ENCODE results near the gene TLNRD1.

The TLNRD1 gene

DNA sequence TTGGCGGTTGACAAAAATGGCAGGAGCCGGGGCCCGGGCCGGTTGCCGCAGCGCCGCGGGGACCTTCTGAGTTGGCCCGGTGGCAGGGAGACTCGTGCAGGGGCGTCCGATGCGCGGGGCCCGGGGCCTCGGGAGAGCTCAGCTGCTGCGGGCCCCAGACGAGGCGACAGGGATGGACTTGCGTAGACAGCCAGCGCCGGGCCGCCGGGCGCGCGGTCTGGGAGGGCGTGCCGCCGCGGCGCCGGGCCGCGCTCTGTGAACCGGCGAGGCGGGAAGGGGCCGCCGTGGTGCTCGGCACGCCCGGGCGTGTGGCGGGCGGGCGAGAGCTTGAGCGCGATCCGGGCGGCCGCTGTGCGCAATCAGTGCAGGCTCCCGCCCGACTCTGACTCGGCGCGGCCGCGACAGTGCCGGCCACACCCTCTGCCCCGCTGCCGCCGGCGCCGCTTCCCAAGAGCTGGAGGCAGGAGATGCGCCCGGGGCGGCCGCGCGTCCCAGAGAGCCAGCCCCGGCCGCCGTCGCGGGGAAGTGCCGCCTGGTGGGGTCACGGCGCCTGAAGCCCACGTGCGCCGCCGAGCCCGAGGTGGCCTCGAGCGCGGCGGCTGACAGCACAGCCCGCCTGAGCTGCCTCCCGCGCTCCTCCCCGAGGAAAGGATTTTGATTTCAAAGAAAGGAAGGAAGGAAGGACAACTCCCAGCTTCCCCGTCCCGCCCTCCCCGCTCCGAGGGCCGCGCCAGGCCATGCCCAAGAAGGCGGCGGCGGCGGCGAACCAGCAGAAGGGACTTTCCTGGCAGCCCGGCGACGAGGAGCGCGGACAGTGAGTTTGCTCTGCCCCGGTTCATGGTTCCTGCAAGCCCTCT, 657 bp downstream of the TLNRD1 start:
- in situ Hi-C loops (cut with HindIII; ENCODE audit: low sequenced_read_pairs) = no loop called here

DNA sequence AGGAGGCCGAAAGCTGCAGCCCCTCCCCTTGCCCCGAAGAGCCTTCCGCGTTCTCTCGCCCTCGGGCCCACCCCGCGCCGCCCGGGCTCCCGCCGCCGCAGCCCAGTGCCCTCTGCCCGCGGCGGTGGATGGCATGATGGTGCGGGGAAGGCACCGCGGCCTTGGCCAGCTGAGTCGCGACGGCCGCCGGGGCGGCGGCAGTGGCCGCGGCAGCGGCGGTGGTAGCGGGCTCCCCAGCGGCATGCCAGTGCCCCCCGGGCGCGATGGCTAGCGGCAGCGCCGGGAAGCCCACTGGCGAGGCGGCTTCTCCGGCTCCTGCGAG, 1.2 kb downstream of the TLNRD1 start:
- in situ Hi-C loops (cut with HindIII; ENCODE audit: low sequenced_read_pairs) = no loop called here

DNA sequence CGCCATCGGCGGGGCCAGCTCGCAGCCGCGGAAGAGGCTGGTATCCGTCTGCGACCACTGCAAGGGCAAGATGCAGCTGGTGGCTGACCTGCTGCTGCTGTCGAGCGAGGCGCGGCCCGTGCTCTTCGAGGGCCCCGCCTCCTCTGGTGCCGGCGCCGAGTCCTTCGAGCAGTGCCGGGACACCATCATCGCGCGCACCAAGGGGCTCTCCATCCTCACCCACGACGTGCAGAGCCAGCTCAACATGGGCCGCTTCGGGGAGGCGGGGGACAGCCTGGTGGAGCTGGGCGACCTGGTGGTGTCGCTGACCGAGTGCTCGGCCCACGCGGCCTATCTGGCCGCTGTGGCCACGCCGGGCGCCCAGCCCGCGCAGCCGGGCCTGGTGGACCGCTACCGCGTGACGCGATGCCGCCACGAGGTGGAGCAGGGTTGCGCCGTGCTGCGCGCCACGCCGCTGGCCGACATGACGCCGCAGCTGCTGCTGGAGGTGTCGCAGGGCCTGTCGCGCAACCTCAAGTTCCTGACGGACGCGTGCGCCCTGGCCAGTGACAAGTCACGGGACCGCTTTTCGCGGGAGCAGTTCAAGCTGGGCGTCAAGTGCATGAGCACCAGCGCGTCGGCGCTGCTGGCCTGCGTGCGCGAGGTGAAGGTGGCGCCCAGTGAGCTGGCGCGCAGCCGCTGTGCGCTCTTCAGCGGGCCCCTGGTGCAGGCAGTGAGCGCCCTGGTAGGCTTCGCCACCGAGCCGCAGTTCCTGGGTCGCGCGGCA, 1.8 kb downstream of the TLNRD1 start:
- in situ Hi-C loops (cut with HindIII; ENCODE audit: low sequenced_read_pairs) = no loop called here

DNA sequence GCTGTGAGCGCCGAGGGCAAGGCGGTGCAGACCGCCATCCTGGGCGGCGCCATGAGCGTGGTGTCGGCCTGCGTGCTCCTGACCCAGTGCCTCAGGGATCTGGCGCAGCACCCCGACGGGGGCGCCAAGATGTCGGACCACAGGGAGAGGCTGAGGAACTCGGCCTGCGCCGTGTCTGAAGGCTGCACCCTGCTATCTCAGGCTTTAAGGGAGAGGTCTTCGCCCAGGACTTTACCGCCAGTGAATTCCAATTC, 2.3 kb downstream of the TLNRD1 start:
- in situ Hi-C loops (cut with HindIII; ENCODE audit: low sequenced_read_pairs) = no loop called here

DNA sequence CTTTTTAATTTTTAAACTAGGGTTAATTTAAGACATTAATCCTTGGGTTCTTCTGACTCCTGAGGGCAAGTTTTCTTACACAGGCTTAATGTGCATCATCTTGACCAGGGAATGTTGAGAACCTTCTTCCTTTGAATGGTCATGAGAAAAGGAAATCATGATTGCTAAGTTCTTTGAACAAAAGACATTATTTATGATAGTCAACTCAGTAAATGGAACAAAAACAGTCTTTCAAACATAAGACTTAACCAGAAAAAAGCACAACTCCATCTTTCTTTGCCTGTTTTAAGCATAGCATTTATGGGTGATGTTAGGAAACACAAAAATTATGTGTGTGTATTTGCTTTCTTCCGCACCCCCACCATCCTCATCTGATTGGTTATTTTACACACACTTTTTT, 5.4 kb downstream of the TLNRD1 start:
- in situ Hi-C loops (cut with HindIII; ENCODE audit: low sequenced_read_pairs) = no loop called here

DNA sequence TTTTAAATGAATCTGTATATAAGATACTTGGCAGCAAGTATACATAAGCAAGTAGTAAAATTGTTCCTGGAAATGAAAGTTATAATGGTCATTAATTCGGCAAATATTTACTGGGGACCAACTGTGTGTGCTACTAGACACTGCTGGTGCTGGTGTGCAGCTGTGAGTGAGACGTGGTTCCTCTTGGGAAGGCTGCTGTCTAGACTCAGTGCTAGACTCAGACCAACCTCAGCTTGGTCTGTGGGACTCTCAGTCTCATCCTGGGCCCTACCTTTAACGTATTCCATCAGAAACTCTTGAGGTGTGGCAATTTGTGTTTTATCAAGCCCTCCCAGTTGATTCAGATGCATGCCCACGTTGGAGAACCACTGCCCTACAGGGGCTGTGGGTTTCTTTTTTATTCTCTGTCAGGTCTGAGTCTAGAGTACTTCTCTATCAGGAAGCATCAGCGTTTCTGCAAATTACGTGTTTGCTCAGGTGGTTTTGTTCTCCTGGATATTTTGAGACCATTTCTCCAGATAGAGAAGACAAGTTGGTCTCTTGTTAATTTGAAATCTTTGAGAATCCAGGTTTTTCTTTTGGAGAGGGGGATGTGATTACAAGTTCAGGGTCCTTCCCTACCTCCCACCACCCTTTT, 6.8 kb downstream of the TLNRD1 start:
- in situ Hi-C loops (cut with HindIII; ENCODE audit: low sequenced_read_pairs) = no loop called here

DNA sequence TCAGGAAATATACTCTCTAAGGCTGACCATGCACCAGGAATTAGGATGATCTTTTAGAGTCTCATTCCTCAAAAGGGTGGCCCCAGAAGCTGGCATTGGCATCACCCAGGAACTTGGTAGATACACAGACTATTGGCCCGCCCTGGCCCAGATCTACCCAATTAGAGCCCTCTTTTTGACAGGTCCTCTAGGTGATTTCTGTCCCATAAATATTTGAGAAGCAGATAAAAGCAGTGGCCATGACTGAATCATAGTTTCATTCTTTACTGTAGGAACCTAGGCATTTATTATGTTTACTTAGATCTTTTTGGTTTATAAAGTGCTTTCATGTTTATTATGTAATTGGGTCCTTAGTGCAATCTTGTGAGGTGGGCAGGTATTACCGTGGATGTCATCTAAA, 7.6 kb downstream of the TLNRD1 start:
- in situ Hi-C loops (cut with HindIII; ENCODE audit: low sequenced_read_pairs) = no loop called here

DNA sequence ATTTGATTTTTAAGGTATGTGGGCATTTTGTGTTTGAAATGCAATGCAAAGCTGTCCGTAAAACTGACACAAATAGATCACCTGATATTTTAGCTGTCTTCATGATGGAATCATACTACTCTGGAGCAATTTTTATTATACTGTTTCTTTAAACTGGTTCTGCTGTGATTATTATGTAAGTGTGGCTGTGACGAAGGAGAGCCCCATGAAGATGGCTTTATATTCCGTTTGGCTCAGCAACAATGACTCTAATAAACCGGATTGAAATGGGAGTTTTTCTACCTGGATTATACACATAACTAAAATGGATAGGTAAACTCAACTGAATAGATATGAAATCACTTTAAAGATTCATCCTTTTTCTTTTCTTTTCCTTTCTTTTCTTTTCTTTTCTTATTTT, 9.4 kb downstream of the TLNRD1 start:
- in situ Hi-C loops (cut with HindIII; ENCODE audit: low sequenced_read_pairs) = no loop called here

DNA sequence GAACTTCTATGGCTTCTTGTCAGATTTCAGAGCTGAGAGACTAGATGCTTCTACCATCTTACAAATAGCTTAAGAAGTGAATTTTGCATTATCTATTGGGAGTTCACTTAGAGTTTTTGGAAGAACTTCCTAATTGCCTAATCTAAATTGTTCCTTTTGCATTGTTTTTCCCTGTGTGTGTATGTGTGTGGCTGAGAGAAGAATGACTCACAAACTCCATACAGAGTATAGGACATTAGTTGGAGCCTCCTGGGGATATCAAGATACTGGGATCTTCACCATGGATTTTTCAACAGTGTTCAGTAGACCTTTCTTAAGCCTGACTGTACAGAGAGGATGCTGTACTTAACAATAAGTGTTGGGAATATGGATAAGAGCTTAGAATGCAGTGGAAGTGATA, 10.9 kb downstream of the TLNRD1 start:
- in situ Hi-C loops (cut with HindIII; ENCODE audit: low sequenced_read_pairs) = no loop called here

DNA sequence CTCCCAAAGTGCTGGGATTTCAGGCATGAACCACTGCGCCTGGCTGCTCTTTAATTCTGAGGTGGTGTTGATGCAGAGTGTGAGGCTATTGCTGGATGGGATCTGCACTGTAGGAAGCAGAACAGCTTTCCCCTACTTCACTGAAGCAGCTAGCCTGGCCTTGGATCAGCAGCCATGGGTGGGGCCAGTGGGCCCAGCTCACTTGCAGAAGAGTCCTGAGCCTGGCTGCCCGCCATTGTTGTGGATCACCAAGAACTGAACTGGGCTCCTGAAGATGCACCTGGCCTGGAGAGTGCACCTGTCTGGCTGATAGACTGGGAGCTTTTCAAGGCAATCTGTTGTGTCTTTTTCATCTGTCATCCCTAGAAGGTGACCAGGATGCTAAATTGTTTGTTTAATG, 11.9 kb downstream of the TLNRD1 start:
- in situ Hi-C loops (cut with HindIII; ENCODE audit: low sequenced_read_pairs) = no loop called here

DNA sequence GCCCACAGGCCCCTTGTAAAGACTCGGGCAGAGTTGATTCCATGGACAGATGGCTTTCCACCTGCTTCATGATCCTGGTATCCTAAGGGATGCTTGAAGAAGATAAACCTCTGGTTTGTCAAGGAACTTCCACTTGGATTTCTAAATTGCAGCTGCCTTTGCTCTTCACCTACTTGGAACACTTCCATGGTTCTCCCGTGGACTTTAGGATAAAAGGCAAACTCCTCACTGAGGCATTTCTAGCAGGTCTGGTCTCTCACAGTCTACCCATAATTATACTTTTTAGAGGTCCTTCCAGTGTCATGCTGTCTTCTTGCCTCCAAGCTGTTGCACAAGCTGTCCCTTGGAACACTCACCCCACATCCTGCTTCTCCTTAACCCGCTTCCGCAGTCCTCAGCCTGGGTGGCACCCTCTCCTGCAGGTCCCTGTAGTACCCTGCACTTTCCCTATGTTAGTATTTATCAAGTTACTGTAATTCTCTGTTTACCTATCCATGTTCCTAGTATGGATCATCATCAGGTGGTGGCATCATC, 12.7 kb downstream of the TLNRD1 start:
- in situ Hi-C loops (cut with HindIII; ENCODE audit: low sequenced_read_pairs) = no loop called here

DNA sequence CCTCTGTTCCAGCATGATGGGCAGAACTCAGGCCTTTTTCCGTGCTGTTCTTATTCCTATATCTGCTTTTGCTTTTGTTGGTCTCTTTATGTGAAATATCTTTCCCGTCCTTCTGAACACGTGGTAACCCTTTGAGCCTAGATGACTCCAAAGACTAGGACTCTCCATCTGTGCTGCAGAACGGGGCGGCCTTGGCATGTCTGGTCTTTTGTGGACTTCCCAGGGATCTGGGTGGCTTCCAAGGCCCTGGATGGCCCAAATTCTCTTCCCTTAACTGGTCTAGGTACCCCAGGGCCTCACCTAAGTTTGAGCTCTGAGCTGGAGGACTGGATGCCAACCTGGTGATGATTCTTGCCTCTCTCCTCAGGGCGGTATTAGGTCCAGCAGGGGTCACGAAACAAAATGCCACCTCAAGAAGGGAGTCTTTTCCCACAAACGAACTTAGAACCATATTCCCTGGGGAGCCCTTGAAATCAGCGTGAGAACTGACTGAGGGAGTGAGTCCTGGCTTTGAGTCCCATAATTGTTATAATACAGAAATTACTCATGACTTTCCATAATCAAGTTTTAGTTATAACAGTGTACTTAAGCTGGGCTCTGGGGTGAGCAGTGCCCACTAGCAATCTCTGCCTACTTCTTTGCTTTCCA, 13.8 kb downstream of the TLNRD1 start:
- in situ Hi-C loops (cut with HindIII; ENCODE audit: low sequenced_read_pairs) = no loop called here

DNA sequence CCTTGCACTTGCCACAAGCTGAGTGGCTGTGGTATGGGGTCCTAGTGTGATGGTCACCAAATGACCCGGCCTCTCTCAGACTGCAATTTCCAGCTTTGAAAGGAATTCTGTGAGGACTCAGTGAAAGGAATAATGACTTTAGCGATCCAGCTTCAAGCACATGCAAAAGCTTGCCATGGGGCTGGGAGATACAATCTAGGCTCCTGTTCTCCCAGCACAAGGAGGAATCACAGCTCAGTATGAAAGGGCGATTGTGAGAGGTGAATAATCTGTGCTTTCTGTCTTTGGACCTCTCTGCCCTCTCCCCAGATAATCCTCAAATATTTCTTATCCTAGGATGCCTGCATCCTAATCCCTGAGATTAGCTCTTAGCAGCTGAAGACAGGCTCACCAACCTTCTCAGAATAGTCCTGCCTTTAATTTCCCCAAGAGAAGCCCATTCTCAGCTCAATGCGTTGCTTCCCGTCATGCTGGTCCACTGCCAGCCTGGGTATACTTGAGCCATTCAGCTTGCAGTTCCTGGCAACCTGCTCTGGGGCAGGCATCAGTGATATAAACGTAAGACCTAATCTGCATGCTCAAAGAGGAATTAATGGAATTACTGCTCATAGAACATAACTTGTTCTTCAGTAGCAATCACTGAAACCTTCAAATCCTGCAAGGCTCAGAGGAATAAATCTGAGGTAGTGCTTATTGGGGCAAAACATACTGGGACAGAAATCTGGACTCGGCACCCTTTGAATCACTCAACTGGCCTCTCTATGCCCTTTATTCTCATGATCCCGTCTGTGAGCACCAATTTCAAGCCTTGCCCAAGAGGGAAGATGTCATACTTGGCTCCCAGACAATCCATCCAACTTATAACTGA, 15.1 kb downstream of the TLNRD1 start:
- in situ Hi-C loops (cut with HindIII; ENCODE audit: low sequenced_read_pairs) = no loop called here

DNA sequence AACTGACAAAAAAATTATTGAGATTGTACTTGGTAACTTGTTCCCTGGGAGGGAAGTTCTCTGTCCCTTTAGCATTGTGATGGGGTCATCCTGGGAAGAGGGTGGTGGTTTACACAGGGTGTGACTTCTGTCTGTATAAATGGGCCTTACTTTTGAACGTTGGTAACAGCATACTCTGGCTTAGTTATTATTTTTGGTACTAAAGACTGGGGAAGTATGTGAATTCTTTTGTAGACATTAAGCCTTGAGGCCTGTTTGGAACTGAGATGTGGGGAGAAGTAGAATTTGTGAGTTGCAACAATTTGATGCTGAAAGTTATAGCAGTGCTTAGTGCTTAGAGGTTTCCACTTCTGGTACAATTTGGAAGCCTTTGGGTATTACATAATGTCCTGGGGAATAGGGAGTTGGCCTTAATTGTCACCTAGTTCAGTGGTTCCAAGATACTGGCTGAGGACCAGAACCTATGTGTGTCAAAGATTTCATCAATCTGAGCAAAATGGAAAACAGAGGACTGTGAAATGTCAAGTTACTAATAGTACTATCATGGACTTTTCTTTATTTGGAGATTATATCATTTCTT, 15.9 kb downstream of the TLNRD1 start:
- in situ Hi-C loops (cut with HindIII; ENCODE audit: low sequenced_read_pairs) = no loop called here

DNA sequence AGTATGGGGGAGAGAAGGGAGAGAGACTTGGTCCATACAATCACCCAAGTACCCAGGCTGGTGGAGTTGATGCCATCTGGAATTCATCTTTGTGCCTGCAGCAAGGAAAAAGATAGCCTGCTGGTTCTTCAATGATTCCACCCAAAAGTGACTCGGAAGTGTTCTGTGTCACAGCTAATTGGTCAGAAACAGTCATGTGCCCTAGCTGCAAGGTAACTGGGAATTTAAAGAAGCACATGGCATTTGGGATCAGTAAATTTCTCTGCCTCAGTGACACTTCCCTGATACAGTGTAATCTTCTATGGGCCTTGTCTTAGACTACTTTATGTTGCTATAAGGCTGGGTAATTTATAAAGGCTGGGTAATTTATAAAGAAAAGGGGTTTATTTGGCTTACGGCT, 17.5 kb downstream of the TLNRD1 start:
- in situ Hi-C loops (cut with HindIII; ENCODE audit: low sequenced_read_pairs) = no loop called here

DNA sequence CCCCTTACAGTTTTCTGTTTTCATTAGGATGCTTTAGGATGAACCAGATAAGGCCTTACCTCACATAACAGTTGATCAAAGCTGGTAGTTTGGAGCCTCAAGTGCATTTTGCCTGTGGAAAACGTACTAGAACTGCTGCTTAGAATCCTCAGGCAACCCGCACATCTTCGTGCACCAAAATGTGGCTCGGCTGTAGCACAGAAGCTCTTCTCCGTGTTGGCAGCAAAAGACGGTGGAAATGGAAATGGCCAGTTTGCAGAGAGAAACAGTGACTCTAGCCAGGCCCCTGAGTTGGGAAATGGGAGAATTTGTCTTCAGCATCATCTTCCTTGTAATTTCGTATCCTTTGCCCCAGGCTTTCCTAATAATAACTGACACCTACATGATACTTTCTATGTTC, 20.6 kb downstream of the TLNRD1 start:
- in situ Hi-C loops (cut with HindIII; ENCODE audit: low sequenced_read_pairs) = no loop called here

DNA sequence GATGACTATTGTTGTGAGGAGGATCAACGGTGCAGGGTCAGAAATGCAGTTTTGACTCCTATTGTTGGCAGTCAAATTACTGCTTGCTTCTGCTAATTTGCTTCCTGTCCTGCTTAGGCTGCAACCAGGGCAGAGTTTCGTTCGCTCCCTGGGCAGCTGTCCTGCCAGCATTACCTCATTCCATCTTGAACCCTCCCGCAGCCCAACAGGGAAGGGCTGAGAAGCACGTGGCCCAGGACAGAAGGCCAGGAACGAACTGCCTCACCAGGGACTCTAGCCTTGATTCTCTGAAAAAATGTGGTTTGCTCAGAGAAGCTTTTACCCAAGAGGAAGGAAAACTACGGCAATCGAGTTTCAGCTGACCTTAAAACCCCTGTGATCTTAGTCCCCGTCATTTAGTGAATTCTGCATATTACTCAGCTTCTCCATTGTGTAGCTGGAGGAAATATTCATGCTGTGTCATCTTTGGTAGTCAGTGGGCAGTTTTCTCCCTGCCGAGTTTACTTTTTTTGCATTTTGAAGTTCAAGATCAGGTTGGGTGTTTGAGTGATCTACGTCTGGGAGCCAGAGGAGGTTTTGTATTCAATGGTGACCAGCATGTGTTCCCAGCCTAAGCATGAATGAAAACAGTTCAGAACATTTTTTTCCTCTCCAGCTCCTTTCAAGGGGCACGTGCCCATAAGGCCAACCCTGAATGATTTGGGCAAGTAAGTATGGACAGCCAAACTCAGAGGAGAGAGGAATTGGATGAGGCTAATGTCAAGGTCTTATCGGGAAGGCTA, 23.0 kb downstream of the TLNRD1 start:
- in situ Hi-C loops (cut with HindIII; ENCODE audit: low sequenced_read_pairs) = no loop called here

DNA sequence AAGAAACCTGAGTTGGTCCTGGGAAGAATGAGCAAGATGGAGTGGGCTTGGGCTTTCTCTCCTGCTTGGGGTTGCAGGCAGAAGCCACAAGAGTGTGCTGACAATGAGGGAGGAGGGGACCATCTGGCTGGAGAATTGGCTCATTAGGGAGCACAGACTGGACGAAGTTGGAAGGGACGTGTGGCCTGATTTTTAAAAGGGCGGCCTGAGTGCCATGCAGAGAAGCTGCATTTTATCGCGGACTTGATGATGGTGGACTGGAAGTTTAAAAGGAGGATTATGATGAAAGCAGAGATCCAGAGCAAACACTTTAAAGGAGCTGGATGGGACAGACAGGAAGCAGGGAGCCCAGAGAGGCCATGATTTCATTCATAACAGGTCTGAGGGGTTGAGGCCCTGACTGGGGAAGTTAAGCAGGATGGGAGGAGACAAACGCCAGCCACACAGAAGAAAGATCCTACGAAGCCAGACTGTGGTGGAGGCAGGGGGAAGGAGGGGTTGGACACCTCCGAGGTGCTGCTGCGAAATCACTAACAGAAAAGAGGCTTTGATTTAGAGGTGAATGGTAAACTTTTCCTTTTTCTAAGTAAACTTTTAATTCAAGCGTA, 23.6 kb downstream of the TLNRD1 start:
- in situ Hi-C loops (cut with HindIII; ENCODE audit: low sequenced_read_pairs) = no loop called here

DNA sequence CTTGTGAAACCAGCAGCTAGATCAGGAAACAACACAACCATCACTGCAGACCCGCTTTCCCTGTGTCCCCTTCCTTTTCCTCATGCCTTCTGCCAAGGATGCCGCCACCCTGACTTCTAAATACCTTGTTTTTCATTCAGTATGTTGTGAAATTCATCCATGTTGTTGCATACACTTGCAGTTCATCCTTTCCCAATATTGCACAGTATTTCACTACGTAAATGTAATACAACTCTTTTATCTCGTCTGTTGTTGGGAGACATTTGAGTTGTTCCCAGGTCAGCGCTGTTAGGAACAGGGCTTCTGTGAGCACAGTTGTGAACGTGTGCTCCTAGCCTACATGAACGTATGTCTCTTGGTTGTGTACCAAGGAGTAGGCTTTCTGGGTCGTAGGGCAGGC, 24.2 kb downstream of the TLNRD1 start:
- in situ Hi-C loops (cut with HindIII; ENCODE audit: low sequenced_read_pairs) = no loop called here

All from endothelial cell of hepatic sinusoid (primary cell).